ENCODE data around the gene CEP152.
A peak's percentile ranks its signal among the peaks of the same experiment; 100 is the strongest.
"Not testable (repeated sequence)": the region's sequence is repeated elsewhere in the genome, so short reads cannot be mapped to it uniquely, and the experiment has no call there.

CEP152 gene

DNA sequence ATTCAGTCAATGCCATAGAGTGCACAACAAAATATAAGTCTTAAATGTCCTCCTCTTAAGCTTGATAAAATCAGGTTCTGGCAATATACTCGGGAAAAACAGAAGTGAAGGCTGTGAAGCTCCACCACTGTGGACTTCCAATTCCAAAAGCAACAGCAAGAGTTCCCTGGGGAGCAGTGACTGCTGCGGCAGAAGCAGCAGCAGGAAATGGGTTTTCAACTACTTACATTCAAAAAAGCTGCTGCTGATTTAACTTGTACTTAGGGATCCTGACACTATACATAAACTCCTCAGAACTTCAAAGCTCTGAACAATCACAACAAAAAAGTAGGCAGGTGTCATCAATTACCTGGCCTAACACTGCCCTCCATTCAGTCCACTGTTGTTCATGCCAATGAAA lies 4.7 kb downstream of the CEP152 start:
- peak; percentile 12 for DNase-seq

GRCh38 chr15:48805591-48805990 lies 5.3 kb downstream of the CEP152 start:
- no peak for DNase-seq

GRCh38 chr15:48803877-48804276 lies 7.0 kb downstream of the CEP152 start:
- DNase-seq = peak; percentile 36

DNA sequence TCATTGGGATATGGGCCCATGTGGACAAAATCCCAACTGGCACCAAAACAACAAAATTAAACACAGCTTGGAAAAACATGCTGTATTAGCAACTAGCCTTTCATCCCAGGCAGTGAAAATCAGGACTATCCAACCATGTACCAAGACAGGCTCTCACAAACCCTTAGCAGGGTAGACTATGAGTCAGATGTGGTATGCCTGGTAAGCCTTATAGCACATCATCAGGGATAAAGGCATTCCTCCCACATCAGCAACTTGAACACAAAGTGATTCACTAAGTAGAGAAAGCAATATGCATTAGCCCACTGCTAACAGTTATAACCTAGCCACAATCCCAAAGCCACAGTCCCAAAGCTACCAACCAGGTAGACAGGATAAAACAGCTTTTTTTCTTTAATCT lies 8.0 kb downstream of the CEP152 start:
- no peak for DNase-seq

- no peak for DNase-seq
These were observed 8.6 kb downstream of the CEP152 start for GRCh38 chr15:48802257-48802656.

- no peak for DNase-seq
These were observed 9.9 kb downstream of the CEP152 start for GRCh38 chr15:48800811-48801455.

- DNase-seq = no peak
These were observed 10.6 kb downstream of the CEP152 start for GRCh38 chr15:48800245-48800644.

- DNase-seq = peak; percentile 66
These were observed 12.6 kb downstream of the CEP152 start for GRCh38 chr15:48798319-48798718.

DNA sequence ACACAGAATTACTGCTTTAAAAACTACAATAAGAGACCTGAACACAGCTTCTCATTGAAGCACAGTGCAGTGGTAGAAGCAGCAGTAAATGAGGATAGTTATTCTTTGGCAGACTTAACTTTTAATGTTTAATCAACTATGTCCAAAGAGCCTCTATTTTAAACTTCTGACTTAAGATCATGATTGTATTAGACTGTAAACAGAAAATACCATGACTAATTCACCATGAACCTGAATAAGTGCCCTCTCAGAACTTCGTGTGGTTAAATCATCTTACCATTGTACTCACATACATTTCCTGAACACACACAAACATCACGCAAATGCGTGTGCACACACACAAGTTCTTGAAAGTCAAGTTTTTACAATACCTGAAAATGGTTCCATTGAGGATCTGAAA lies 13.9 kb downstream of the CEP152 start:
- DNase-seq = no peak

DNA sequence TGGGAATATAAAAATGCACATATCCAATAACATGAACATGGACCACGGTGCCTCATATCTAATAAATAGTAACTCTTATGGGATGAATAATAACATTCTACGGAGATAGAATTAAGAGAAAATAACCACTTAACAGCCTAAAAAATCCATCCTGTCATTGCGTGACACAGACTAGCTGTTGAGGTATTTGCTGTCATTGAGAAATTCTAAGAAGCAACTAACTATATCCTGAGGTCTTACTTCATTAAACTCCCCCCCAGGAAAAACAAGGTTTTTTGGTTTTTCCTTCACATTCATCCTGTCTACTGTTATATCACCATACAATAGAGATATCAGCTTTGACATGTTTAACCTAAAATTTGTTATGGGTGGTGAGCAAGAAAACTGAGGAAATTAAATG lies 14.3 kb downstream of the CEP152 start:
- DNase-seq = no peak

- DNase-seq = no peak
These were observed 15.0 kb downstream of the CEP152 start for GRCh38 chr15:48795901-48796300.

DNA sequence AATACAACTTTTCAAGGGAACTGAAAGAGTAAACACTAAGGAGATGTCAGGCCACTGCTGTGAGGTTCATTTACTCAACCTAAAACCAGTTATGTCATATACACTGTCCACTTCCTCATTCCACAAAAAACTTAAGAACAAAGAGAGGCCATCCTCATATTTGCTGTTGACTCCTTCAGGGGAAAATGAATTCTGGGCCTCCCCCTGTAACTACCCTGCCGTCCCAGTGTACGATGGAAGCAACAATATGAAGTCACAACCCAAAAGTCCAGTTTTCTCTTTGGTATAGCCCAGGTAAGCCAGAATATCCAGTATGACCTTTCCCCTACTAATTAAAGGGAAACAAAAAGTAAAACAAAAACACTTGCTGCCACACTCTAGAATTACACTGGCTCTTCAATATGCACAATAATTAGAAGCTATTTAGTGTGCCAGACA lies 16.2 kb downstream of the CEP152 start:
- DNase-seq = no peak

DNA sequence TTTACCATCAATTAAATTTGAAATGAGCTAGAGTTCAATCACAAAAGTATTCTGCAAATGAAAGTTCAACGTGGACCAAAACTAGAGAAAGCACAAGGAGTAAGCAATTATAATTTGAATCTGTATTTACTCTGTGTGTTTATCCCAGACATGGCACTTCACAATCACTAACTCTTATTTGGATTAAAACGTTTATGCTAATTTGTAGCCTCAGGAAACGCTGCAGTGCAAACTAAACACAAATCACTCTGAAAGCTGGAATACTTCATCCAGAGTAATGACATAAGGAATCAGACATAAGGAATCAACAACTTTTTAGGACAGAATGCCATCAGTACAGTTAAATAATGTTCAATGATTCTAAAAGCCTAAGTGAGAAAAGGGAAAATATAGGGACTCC lies 18.5 kb downstream of the CEP152 start:
- no peak for DNase-seq

GRCh38 chr15:48790466-48791115 lies 20.3 kb downstream of the CEP152 start:
- not testable (repeated sequence) for DNase-seq

- DNase-seq = no peak
These were observed 25.2 kb downstream of the CEP152 start for GRCh38 chr15:48785712-48786111.

GRCh38 chr15:48785195-48785594 lies 25.7 kb downstream of the CEP152 start:
- no peak for DNase-seq

GRCh38 chr15:48784756-48785155 lies 26.1 kb downstream of the CEP152 start:
- DNase-seq = no peak

DNA sequence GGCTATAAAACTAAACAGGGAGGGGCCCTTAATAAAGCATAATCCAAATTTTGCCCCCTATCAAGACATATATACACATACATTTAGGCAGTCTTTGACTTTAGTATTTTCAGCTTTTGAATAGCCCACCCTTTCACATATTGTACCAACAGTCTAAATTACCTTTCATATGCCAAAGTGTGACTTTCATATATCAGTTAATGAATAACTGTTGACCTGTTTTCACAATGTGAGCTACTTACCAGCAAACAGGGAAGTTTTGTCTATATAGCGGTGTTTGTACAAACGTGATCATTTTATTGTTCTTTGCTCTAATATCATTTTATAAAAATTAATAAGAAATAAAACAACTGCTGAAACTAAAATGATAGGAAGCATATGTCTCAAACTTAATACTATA lies 28.0 kb downstream of the CEP152 start:
- DNase-seq = no peak

DNA sequence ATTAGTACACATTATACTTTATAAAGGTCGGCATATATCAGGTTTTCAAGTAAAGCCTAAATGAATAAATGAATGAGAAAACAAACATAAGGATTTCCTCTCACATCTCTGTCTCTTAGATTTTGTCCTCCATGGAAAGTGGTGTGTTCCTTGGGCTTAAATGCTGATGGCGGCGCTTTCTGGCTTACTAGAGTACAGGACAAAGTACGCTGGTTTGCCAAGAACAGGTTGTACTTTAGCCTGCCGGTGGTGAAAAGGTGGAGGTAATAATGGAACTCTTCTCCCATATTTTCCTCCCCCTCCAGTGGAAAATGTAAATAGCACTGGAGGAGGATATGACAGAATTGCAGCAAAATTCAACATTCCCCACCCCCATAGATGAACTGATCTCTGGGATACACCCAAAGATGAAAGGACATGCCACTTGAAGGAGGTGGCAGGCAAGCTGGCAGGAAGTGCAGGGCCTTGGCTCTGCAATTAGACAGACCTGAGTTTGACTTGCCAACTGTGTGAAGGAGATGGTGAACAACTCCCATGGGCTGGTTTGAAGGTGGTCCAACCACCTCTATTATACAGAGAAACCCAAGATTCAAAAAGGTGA lies 29.3 kb downstream of the CEP152 start:
- no peak for DNase-seq

DNA sequence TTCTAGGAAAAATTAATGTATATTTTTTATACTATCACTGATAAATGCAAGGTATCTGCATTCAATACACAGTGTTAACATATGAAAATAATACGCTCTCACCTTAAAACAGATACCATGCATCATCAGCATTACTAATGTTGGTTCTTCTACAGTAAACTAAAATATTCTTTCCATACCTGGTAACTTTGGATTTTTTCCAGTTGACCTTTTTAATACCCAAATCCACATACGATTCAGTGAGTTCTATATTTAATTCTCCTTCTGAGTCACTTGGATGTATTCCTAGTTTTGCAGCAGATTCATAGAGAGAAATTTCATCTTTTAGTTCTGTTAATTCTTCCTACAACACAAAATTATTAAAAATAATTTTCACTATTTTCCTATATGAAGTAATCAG lies 29.9 kb downstream of the CEP152 start:
- no peak for DNase-seq

- DNase-seq = no peak
These were observed 32.5 kb downstream of the CEP152 start for GRCh38 chr15:48778331-48778730.

GRCh38 chr15:48777645-48778330 lies 33.1 kb downstream of the CEP152 start:
- no peak for DNase-seq

DNA sequence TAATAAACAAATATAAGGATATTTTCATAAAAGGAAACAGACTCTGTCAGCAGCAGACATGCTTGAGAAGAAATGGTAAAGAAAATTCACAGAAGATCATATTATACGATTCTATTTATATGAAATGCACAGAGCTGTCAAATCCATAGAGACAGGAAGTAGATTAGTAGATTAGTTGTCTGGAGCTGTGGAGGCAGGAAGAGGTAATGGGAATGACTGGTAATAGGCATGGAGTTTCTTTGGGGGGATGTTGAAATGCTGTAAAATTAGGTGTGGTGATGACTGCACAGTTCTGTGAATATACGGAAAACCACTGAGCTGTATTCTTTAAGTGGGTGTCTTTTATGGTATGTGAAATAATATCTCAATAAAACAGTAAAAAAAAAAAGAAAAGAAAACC lies 35.3 kb downstream of the CEP152 start:
- DNase-seq = no peak

GRCh38 chr15:48774484-48774883 lies 36.4 kb downstream of the CEP152 start:
- no peak for DNase-seq
